H1 (cell line): ENCODE data around the gene ATR. TPM values are rescaled to one million over a fixed set of nuclear protein-coding genes. Genes with fewer than 3 reads are reported as not detected.

Experiments used
- CTCF ChIA-PET: fragments of 300-600 bp; sonication (Branson Sonifier 250); formaldehyde crosslinking; loops from one replicate; lab custom pipeline; 2021; ENCODE audit not compliant: partially characterized antibody; lab: Charles Lee
- POLR2A ChIA-PET: fragments of 300-600 bp; sonication (Branson Sonifier 250); formaldehyde crosslinking; loops from one replicate; lab custom pipeline; 2021; ENCODE audit warnings: inconsistent platforms; ENCODE audit not compliant: partially characterized antibody; lab: Charles Lee
- DNase-seq, 2 experiments: peaks; one replicate each; pipeline versions ENCODE4 v3.0.0 to v3.0.0-alpha.2; 2010 to 2022; ENCODE audit warnings: low spot score in 2 of 2, low read depth in 1 of 2, mixed read lengths in 1 of 2
- FAIRE-seq: peaks from 2 replicates; lab custom pipeline; 2011; peaks lifted over from hg19 to GRCh38; lab: Jason Lieb, UNC
- H2AFZ ChIP-seq: 2 replicates; pipeline ENCODE4 v1.8.1; 2012; ENCODE audit warnings: low read length, inconsistent platforms
- H2AK5ac ChIP-seq: 2 replicates; pipeline ENCODE4 v1.6.1; 2013; ENCODE audit warnings: low read depth, low read length
- H2BK120ac ChIP-seq: replicated peaks from 2 replicates; pipeline ENCODE3; 2013; ENCODE audit warnings: low read depth, low read length, inconsistent platforms
- H2BK12ac ChIP-seq: 2 replicates; pipeline ENCODE4 v1.6.1; 2013; ENCODE audit warnings: low read depth, low read length
- H2BK15ac ChIP-seq: 2 replicates; pipeline ENCODE4 v1.6.1; 2013; ENCODE audit warnings: low read length
- H2BK20ac ChIP-seq: 2 replicates; pipeline ENCODE4 v1.6.1; 2013; ENCODE audit warnings: low read length
- H2BK5ac ChIP-seq: 2 replicates; pipeline ENCODE4 v1.6.1; 2013; ENCODE audit warnings: low read depth, low read length
- H3K14ac ChIP-seq: 2 replicates; pipeline ENCODE4 v1.6.1; 2013; ENCODE audit warnings: inconsistent platforms; ENCODE audit not compliant: insufficient read length
- H3K18ac ChIP-seq: 2 replicates; pipeline ENCODE4 v1.6.1; 2013; ENCODE audit warnings: low read length; ENCODE audit errors: extremely low read depth
- H3K23ac ChIP-seq: 2 replicates; pipeline ENCODE4 v1.6.1; 2013; ENCODE audit warnings: inconsistent platforms; ENCODE audit not compliant: insufficient read length
- H3K23me2 ChIP-seq: 2 replicates; pipeline ENCODE4 v1.6.1; 2013; ENCODE audit warnings: low read depth, low read length
- H3K27ac ChIP-seq: 2 replicates; pipeline ENCODE4 v1.6.1; 2011; ENCODE audit warnings: low read depth, low read length, inconsistent platforms
- H3K27me3 ChIP-seq, 4 experiments: replicated peaks in 1 of 4; 1 replicate in 1 of 4; 2 replicates in 3 of 4; pipeline versions ENCODE4 v1.6.1 to v1.8.1; 2011 to 2013; ENCODE audit warnings: low read length in 3 of 4, mild to moderate bottlenecking in 3 of 4, inconsistent platforms in 2 of 4, mixed read lengths in 2 of 4, moderate library complexity in 1 of 4; ENCODE audit not compliant: control insufficient read depth in 3 of 4, insufficient read depth in 3 of 4; ENCODE audit errors: extremely low read depth in 1 of 4
- H3K36me3 ChIP-seq, 4 experiments: 2 replicates each; pipeline versions ENCODE4 v1.6.1 to v1.8.1; 2011 to 2013; ENCODE audit warnings: mild to moderate bottlenecking in 4 of 4, low read length in 3 of 4, moderate library complexity in 2 of 4, control low read depth in 1 of 4, inconsistent platforms in 1 of 4; ENCODE audit not compliant: insufficient read depth in 4 of 4, control insufficient read depth in 2 of 4
- H3K4ac ChIP-seq: replicated peaks from 2 replicates; pipeline ENCODE3; 2013; ENCODE audit warnings: low read length, low read depth, mixed read lengths, inconsistent platforms; ENCODE audit not compliant: insufficient read length
- H3K4me1 ChIP-seq, 4 experiments: replicated peaks in 1 of 4; 1 replicate in 1 of 4; 2 replicates in 3 of 4; pipeline versions ENCODE4 v1.6.1 to v1.8.1; 2011 to 2013; ENCODE audit warnings: low read length in 3 of 4, inconsistent platforms in 2 of 4, mixed read lengths in 1 of 4; ENCODE audit not compliant: insufficient read depth in 4 of 4, control insufficient read depth in 3 of 4
- H3K4me2 ChIP-seq, 2 experiments: 2 replicates each; pipeline versions ENCODE4 v1.6.1 to v1.8.1; 2011 to 2013; ENCODE audit warnings: low read depth in 2 of 2, low read length in 2 of 2, control low read depth in 1 of 2, inconsistent platforms in 1 of 2, mild to moderate bottlenecking in 1 of 2; ENCODE audit not compliant: insufficient read depth in 1 of 2
- H3K4me3 ChIP-seq, 4 experiments: fragments of 200-600, 300-600 bp in 1 of 4; sonication (generic), shearing (Covaris generic), sonication (Bioruptor Twin) in 1 of 4; 2 replicates each; pipeline versions ENCODE4 v1.5.1 to v1.8.1; 2011 to 2016; ENCODE audit warnings: low read length in 4 of 4, low read depth in 3 of 4, control low read depth in 2 of 4, inconsistent platforms in 2 of 4, mild to moderate bottlenecking in 2 of 4, mixed read lengths in 1 of 4, moderate library complexity in 1 of 4; ENCODE audit not compliant: insufficient read depth in 2 of 4; ENCODE audit errors: extremely low read depth in 1 of 4
- H3K56ac ChIP-seq: replicated peaks from 2 replicates; pipeline ENCODE3; 2013; ENCODE audit warnings: low read depth, mild to moderate bottlenecking, mixed read lengths, low read length, inconsistent platforms; ENCODE audit not compliant: insufficient read length
- H3K79me1 ChIP-seq: 2 replicates; pipeline ENCODE4 v1.6.1; 2013; ENCODE audit warnings: low read depth, low read length, control low read depth
- H3K79me2 ChIP-seq, 2 experiments: 2 replicates each; pipeline versions ENCODE4 v1.6.1 to v1.8.1; 2012 to 2013; ENCODE audit warnings: low read length in 2 of 2, mild to moderate bottlenecking in 2 of 2, inconsistent platforms in 1 of 2; ENCODE audit not compliant: insufficient read depth in 2 of 2, control insufficient read depth in 1 of 2
- H3K9ac ChIP-seq, 4 experiments: replicated peaks in 1 of 4; 1 replicate in 1 of 4; 2 replicates in 3 of 4; pipeline versions ENCODE4 v1.6.1 to v1.8.1; 2011 to 2013; ENCODE audit warnings: low read depth in 3 of 4, low read length in 3 of 4, control low read depth in 2 of 4, mild to moderate bottlenecking in 2 of 4, moderate library complexity in 2 of 4, inconsistent platforms in 1 of 4; ENCODE audit errors: extremely low read depth in 1 of 4
- H3K9me3 ChIP-seq, 2 experiments: 2 replicates each; pipeline versions ENCODE4 v1.6.1 to v1.8.1; 2012 to 2013; ENCODE audit warnings: mild to moderate bottlenecking in 2 of 2, moderate library complexity in 2 of 2, control low read depth in 1 of 2, inconsistent platforms in 1 of 2, low read depth in 1 of 2, low read length in 1 of 2, mixed read lengths in 1 of 2; ENCODE audit not compliant: insufficient read depth in 2 of 2
- H4K20me1 ChIP-seq, 2 experiments: replicated peaks in 1 of 2; 2 replicates each; pipeline versions ENCODE3 to v1.8.1; 2011 to 2013; ENCODE audit warnings: inconsistent platforms in 2 of 2, low read length in 2 of 2, mild to moderate bottlenecking in 1 of 2; ENCODE audit not compliant: insufficient read depth in 2 of 2, control insufficient read depth in 1 of 2
- H4K5ac ChIP-seq: 2 replicates; pipeline ENCODE4 v1.6.1; 2013; ENCODE audit warnings: low read length, low read depth, mixed read lengths, inconsistent platforms; ENCODE audit not compliant: insufficient read length
- H4K8ac ChIP-seq: 2 replicates; pipeline ENCODE4 v1.8.0; 2013; ENCODE audit warnings: mild to moderate bottlenecking, moderate library complexity, low read length, inconsistent platforms; ENCODE audit not compliant: insufficient read depth; ENCODE audit errors: extremely low read depth
- H4K91ac ChIP-seq: replicated peaks from 2 replicates; pipeline ENCODE3; 2013; ENCODE audit warnings: low read length, mixed read lengths, inconsistent platforms; ENCODE audit not compliant: insufficient read length
- CHD2 ChIP-seq: IDR thresholded peaks from 2 replicates; pipeline ENCODE4 v1.6.1; 2012; ENCODE audit warnings: low read length, improper control_type of control experiment
- FOSL1 ChIP-seq: IDR thresholded peaks from 2 replicates; pipeline ENCODE4 v1.6.1; 2011; ENCODE audit warnings: mild to moderate bottlenecking, low read depth, low read length, moderate library complexity; ENCODE audit not compliant: insufficient read depth
- GTF2F1 ChIP-seq: IDR thresholded peaks from 2 replicates; pipeline ENCODE4 v1.6.1; 2012; ENCODE audit warnings: low read depth, low read length, improper control_type of control experiment, borderline replicate concordance
- NANOG ChIP-seq: IDR thresholded peaks from 2 replicates; pipeline ENCODE4 v1.6.1; 2011; ENCODE audit warnings: low read length, low read depth, mild to moderate bottlenecking, inconsistent platforms; ENCODE audit not compliant: insufficient read depth, poor library complexity, severe bottlenecking
- SAP30 ChIP-seq: fragments of 300-600 bp; sonication (generic); IDR thresholded peaks from 2 replicates; pipeline ENCODE4 v1.7.1; 2012; ENCODE audit warnings: low read length, moderate library complexity, mild to moderate bottlenecking, inconsistent platforms; ENCODE audit not compliant: insufficient read depth, insufficient replicate concordance
- SIN3A ChIP-seq, 2 experiments: IDR thresholded peaks in 1 of 2; conservative IDR thresholded peaks in 1 of 2; 2 replicates each; pipeline ENCODE4 v1.6.1; 2011 to 2012; ENCODE audit warnings: low read length in 2 of 2, improper control_type of control experiment in 1 of 2, low read depth in 1 of 2, mild to moderate bottlenecking in 1 of 2
- SIRT6 ChIP-seq: IDR thresholded peaks from one replicate; pipeline ENCODE4 v1.7.1; 2012; ENCODE audit warnings: low read length, inconsistent platforms
- SP2 ChIP-seq: IDR thresholded peaks from 2 replicates; pipeline ENCODE4 v1.6.1; 2012; ENCODE audit warnings: mild to moderate bottlenecking, low read length, inconsistent platforms
- TAF7 ChIP-seq: optimal IDR thresholded peaks from 2 replicates; pipeline ENCODE3; 2011; ENCODE audit warnings: low read depth, mild to moderate bottlenecking, inconsistent platforms, low read length, moderate library complexity, borderline replicate concordance
- YY1 ChIP-seq: IDR thresholded peaks from 2 replicates; pipeline ENCODE4 v1.6.1; 2011; ENCODE audit warnings: low read depth, mild to moderate bottlenecking, low read length
- WGBS, 2 experiments: shearing (Covaris generic) in 1 of 2; methylation state at CpG; one replicate each; pipeline versions ENCODE4 v1.1.6 to v1.1.7; 2013 to 2015; ENCODE audit warnings: low lambda C conversion rate in 2 of 2, mixed read lengths in 2 of 2, inconsistent platforms in 1 of 2, low coverage in 1 of 2, missing lambda C conversion rate in 1 of 2; ENCODE audit not compliant: insufficient replicate concordance in 2 of 2, insufficient coverage in 1 of 2, insufficient read length in 1 of 2; ENCODE audit errors: extremely low coverage in 1 of 2, missing lambda C conversion rate in 1 of 2; 5-methylcytosine and 5-hydroxymethylcytosine counted together
- polyA plus RNA-seq, 7 experiments: library from polyadenylated mRNA; depleted of rRNA in 3 of 7; stranded (reverse) in 5 of 7; unstranded in 2 of 7; fragments of >200 nt in 5 of 7; fragments of 200-250 nt in 2 of 7; gene quantifications; 1 replicate in 5 of 7; 2 replicates in 1 of 7; 4 replicates in 1 of 7; pipeline versions ENCODE4 v1.2.1 to v1.2.3, GENCODE V29; 2011 to 2013; ENCODE audit warnings: missing spikeins in 2 of 7, mixed read lengths in 2 of 7
- total RNA-seq: library from RNA; stranded (reverse); fragmentation: NEBNext Ultra II Directional; extraction: Animal tissue kit (Norgen Biotek cat#: 25700); gene quantifications from 2 replicates; pipeline ENCODE4 v1.2.1, GENCODE V29; 2021

ATR gene
- total and polyA plus RNA-seq, 2 of the 8 experiments (the other 6 are each of a cell fraction or from before 2014, with no cell fraction given) = 8.4 to 23.2 TPM

DNA sequence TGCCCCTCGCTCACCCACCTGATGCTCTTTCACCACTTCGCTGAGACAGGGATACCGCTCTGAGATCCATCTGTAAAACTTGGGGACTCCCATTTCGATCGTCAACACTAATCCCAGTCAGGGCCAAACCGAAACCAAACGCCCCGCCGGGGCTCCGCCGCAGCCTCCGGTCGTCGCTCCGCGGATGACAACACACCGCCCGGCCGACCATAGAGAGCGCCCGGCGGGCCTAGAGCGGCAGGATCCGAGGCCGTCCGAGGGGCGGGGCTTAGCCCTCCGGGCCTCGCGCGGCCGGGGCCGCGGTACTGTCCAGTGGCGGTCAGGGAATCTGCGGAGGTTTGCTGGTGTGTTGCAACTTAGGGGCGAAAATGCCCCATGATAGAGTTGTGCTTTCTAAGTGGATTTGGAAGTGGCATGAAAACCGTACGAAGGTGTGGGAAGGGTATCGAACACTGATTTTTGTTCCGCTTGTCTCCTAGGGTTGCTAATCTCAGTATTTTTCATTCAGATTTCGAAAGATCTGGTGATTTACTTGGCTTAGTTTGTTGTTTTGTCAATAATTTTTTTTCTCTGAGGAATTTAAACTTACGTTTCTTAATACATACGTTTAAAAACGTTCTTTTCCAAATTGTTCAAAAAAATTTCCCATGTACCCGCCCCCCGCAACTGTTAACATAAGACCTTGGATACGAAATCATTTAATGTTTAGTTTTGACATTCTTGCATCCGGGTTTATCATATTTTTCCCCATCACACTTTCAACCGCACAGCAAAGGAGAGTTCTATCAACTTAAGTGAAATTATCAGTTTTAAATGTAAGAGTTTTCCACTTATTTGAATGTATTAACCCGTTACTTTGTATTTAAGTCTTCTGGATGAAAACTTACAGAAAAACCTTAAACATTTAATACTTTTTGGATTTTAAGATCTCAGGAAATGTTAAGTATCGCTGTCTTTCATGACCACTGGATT, 130.4 kb downstream of the ATR start, which contains the start of gene XRN1:
TSS of gene XRN1 (minus strand) at position 186 of the 972 bp plus-strand sequence. CDS start at position 93, 93 bp downstream.
- whole genome bisulfite sequencing, 2 experiments = 11% methylated on average over 43 of the region's 52 CpGs; no CpG with 5 or more reads in 1 of the 2 experiments
- Histone ChIP-seq H3K79me2 (peaks cover 0 to 45% of the 10 kb centered on the region in 2 experiments; a peak in 2 of 4 replicates), H4K5ac (peak within 1 kb of the TSS; percentile 73), H2BK120ac (no peak within 1 kb of the TSS), H3K14ac (peak within 1 kb of the TSS; percentile 80), H2BK15ac (no peak within 1 kb of the TSS), H3K79me1 (peaks cover 2% of the 10 kb centered on the region; the same call in 1 of the 2 replicates), H3K23ac (no peak within 1 kb of the TSS), H3K36me3 (no peaks in the 10 kb centered on the region), H3K4me2 (peak within 1 kb of the TSS; percentile 65 to 81), H3K4me3 (peak within 1 kb of the TSS; percentile 97 to 100 (median 98)), H2BK12ac (0 out of 2 replicates have a peak within 1 kb of the TSS, but pooled peaks have one; percentile 50), H3K4ac (no peak within 1 kb of the TSS), H3K27ac (peak within 1 kb of the TSS; percentile 88), H2AFZ (peak within 1 kb of the TSS; percentile 100), H4K91ac (no peak within 1 kb of the TSS), H3K9ac (peak within 1 kb of the TSS; percentile 85 to 99 (median 89)), H3K23me2 (peaks cover 2% of the 10 kb centered on the region), H3K9me3 (0 out of 4 replicates have a peak, but pooled peaks cover 0 to 2% of the 10 kb centered on the region in 2 experiments), H2AK5ac (no peak within 1 kb of the TSS), H4K8ac (peak within 1 kb of the TSS; percentile 99), H4K20me1 (no peaks in the 10 kb centered on the region), H2BK5ac (peak within 1 kb of the TSS; percentile 93), H2BK20ac (no peak within 1 kb of the TSS), H3K18ac (peak within 1 kb of the TSS; percentile 89; the same call in 1 of the 2 replicates), H3K56ac (peak within 1 kb of the TSS; percentile 8), H3K27me3 (no peaks in the 10 kb centered on the region), H3K4me1 (no peaks in the 10 kb centered on the region)
- ChIA-PET POLR2A (interaction anchor here (1.1 to 1.8 kb wide), 2 partner anchors 29 to 130 kb away, joined by 3 to 5 read pairs; partner anchors contain the start of gene ATR), CTCF (no interaction called here)
- DNase-seq = peak; percentile 51 to 99
- FAIRE-seq = no peak
- peak; percentile 70; the same call in 1 of the 2 replicates for TF ChIP-seq CHD2
- no peak for TF ChIP-seq FOSL1
- TF ChIP-seq SAP30 = no peak
- peak; percentile 83 for TF ChIP-seq GTF2F1
- peak; percentile 84 for TF ChIP-seq TAF7
- TF ChIP-seq SP2 = peak; percentile 89
- no peak for TF ChIP-seq SIRT6
- TF ChIP-seq SIN3A (conservative IDR thresholded peaks at IDR 0.05 in 1 of 2, IDR thresholded peaks at IDR 0.05 in 1 of 2; ENCODE audit: low read depth in 1 of 2, low read length in 2 of 2) = peak; percentile 28 to 88; a peak in 2 of 4 replicates
- no peak for TF ChIP-seq NANOG
- TF ChIP-seq YY1 = peak; percentile 65; the same call in 1 of the 2 replicates
